Omental fat pad (tissue), 4 donors: ENCODE measurements around the gene DDRGK1. TPM values are rescaled to one million over a fixed set of nuclear protein-coding genes. Genes with fewer than 3 reads are reported as not detected.

Experiments
- ATAC-seq: fragments of 150-250 bp; one replicate; pipeline ENCODE4 v1.9.1; 2016; ENCODE audit warnings: mild to moderate bottlenecking, moderate library complexity; ENCODE audit not compliant: low FRiP score
- DNase-seq: peaks from one replicate; pipeline ENCODE4 v3.0.0-alpha.2; 2019; ENCODE audit warnings: low spot score
- total RNA-seq, 4 donors: library from RNA; depleted of rRNA; stranded (reverse); fragments of >200 nt; gene quantifications; one replicate each; pipeline ENCODE4 v1.1.0, GENCODE V29; 2016
- TF ChIP-seq, protein P1 (sequence below), 3 donors: fragments of 450-650 bp; IDR thresholded peaks; one replicate each; pipeline ENCODE4 v1.5.1; 2016 to 2017; ENCODE audit warnings: antibody characterized with exemption in 3 of 3, mild to moderate bottlenecking in 3 of 3, moderate library complexity in 2 of 3

DDRGK1 gene
- total RNA-seq, 4 donors from 2014 or later, result 61.5 to 76.5 (median 68.2) TPM

GRCh38 chr20:3172933-3173609 is 31.4 kb downstream of the DDRGK1 start, which contains the start of gene LZTS3:
TSS of gene LZTS3 (minus strand) at chr20:3173549. CDS start at chr20:3167163, 6,386 bp downstream.
- TF ChIP-seq, protein P1, sequence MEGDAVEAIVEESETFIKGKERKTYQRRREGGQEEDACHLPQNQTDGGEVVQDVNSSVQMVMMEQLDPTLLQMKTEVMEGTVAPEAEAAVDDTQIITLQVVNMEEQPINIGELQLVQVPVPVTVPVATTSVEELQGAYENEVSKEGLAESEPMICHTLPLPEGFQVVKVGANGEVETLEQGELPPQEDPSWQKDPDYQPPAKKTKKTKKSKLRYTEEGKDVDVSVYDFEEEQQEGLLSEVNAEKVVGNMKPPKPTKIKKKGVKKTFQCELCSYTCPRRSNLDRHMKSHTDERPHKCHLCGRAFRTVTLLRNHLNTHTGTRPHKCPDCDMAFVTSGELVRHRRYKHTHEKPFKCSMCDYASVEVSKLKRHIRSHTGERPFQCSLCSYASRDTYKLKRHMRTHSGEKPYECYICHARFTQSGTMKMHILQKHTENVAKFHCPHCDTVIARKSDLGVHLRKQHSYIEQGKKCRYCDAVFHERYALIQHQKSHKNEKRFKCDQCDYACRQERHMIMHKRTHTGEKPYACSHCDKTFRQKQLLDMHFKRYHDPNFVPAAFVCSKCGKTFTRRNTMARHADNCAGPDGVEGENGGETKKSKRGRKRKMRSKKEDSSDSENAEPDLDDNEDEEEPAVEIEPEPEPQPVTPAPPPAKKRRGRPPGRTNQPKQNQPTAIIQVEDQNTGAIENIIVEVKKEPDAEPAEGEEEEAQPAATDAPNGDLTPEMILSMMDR (IDR thresholded peaks at IDR 0.05), result no peak
- DNase-seq (peak; percentile 58), ATAC-seq (peak; percentile 68)

GRCh38 chr20:3172126-3172932 is 32.2 kb downstream of the DDRGK1 start:
- TF ChIP-seq, protein P1 (IDR thresholded peaks at IDR 0.05), result no peak
- ATAC-seq, result no peak
- DNase-seq, result no peak

- TF ChIP-seq, protein P1 (IDR thresholded peaks at IDR 0.05), result no peak
- no peak for ATAC-seq
- DNase-seq, result no peak
Observed at GRCh38 chr20:3171391-3172125, 32.9 kb downstream of the DDRGK1 start.

GRCh38 chr20:3168829-3169590 is 35.5 kb downstream of the DDRGK1 start:
- ATAC-seq, result no peak
- TF ChIP-seq, protein P1 (IDR thresholded peaks at IDR 0.05), result no peak
- no peak for DNase-seq

- no peak for DNase-seq
- TF ChIP-seq, protein P1 (IDR thresholded peaks at IDR 0.05), result no peak
- ATAC-seq, result no peak
Observed at GRCh38 chr20:3168079-3168828, 36.2 kb downstream of the DDRGK1 start.

DNA sequence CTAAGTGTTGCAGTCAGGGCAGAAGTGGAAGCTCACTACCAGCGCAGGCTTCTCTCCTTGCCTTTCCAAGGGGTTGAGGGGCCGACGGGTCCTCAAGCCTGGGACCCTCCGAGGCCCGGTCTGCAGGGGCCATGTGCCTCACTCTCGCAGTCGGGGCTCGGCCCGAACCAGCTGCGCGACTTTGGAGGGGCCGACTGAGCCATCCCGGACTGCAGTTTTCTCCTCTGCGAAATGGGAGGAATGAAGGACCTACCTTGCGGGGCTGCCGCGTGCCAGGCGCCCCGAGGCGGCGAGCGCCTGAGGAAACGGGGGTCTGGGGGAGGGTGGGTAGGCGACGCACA is 36.8 kb downstream of the DDRGK1 start:
- ATAC-seq (no peak), DNase-seq (no peak)
- TF ChIP-seq, protein P1 (IDR thresholded peaks at IDR 0.05), result no peak
